Measurements from ENCODE around the gene AFMID. TPM values are rescaled to one million over a fixed set of nuclear protein-coding genes. Genes with fewer than 3 reads are reported as not detected.

AFMID gene
- total RNA-seq, 6 experiments from 2014 or later = 23.0 to 32.9 (median 26.2) TPM

DNA sequence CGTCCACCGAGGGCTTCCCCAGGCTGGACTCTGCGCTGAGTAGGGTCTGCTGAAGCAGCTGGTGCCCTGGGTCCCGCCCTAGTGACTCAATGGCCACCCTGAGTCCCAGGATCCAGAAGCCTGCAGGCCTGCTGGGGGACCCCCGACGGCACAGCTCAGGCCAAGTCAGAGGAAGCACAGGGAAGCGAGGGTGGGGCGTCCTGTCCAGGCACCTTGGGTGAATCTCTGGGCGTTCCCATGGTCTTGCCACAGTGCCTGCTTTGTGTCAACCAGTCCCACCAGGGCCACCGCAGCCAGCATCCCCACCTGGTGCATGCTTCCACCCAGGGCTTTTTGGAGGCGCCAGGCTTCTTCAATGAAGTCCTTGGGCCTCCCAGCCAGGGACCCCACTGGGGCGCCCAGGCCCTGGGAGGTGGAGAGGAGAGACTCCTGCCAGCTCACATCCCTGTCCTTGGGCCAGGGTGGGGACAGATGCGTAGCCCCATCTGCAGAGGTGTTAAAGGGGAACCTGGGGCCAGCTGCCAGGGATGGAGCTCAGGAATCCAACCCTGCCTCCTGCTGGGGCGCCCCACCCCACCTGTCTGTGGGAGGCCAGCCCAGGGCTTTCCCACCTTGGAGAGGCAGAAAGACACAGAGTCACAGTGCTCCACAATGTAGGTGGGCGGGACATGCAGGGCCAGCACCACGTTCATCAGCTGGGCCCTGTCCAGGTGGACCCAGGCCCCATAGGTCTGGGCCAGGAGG is 62.1 kb downstream of the AFMID start:
- H3K4me1 Mint-ChIP-seq (ENCODE audit: low read depth) = peaks cover 10% of the 10 kb centered on the region
- H3K27me3 Mint-ChIP-seq (ENCODE audit: insufficient read depth) = peaks cover 16% of the 10 kb centered on the region
- TF ChIP-seq, protein P1, sequence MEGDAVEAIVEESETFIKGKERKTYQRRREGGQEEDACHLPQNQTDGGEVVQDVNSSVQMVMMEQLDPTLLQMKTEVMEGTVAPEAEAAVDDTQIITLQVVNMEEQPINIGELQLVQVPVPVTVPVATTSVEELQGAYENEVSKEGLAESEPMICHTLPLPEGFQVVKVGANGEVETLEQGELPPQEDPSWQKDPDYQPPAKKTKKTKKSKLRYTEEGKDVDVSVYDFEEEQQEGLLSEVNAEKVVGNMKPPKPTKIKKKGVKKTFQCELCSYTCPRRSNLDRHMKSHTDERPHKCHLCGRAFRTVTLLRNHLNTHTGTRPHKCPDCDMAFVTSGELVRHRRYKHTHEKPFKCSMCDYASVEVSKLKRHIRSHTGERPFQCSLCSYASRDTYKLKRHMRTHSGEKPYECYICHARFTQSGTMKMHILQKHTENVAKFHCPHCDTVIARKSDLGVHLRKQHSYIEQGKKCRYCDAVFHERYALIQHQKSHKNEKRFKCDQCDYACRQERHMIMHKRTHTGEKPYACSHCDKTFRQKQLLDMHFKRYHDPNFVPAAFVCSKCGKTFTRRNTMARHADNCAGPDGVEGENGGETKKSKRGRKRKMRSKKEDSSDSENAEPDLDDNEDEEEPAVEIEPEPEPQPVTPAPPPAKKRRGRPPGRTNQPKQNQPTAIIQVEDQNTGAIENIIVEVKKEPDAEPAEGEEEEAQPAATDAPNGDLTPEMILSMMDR (IDR thresholded peaks at IDR 0.05) = no peak
- H3K36me3 Mint-ChIP-seq (ENCODE audit: low read depth) = peaks cover 4% of the 10 kb centered on the region; the same call in 1 of the 2 replicates
- DNase-seq = no peak
- no peak overlapping the region for H3K27ac Mint-ChIP-seq
- no peaks in the 10 kb centered on the region; the same call in 1 of the 2 replicates for H3K9me3 Mint-ChIP-seq
- no peak overlapping the region for H3K4me3 Mint-ChIP-seq

DNA sequence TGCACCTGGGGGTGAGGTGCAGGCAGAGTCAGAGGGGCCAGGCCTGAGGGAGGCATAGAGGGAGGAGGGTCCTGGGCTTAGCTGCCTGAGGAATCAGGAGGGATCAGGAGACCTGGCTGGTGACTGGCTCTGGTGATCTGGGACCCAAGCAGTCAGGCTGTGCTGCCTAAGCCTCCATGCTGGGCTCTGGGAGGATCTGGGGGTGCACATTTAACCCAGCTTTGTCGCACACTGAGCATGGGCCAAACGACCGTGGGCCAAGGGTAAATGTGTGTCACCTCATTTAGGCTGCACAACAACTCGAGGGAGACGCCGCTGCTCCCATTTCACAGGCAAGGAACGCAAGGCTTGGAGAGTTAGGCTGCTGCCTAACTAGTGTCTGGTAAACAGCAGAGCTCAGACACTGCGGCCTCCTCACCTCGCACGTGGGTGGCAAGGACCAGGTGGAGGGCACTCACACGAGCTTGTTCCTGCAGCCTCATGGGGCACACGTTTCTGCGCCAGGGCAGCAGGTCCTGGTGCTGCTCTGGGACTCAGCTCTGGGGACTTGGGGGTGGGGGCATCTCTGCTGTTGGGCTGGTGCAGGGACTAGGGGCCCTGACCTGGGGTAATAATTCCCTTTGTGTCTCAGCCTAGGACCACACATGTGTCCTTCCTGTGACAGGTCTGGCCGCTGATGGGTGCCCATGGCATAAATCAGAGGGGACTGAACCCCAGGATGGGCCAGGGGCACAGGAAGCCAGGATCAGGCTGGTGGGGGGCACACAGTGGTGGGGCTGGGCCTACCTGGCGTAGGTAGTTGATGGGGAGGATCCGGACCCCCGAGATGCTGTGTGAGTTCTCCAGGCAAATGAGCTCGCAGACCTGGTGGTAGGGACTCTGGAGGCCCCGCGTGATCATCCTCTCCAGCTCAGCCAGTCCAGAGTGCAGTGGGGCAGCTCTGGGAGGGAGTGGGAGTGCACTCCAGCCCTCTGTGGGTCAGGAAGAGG is 63.0 kb downstream of the AFMID start:
- TF ChIP-seq, protein P1 (IDR thresholded peaks at IDR 0.05) = no peak
- peaks cover 4% of the 10 kb centered on the region; the same call in 1 of the 2 replicates for H3K36me3 Mint-ChIP-seq (ENCODE audit: low read depth)
- peaks cover 16% of the 10 kb centered on the region for H3K27me3 Mint-ChIP-seq (ENCODE audit: insufficient read depth)
- DNase-seq = no peak
- no peaks in the 10 kb centered on the region; the same call in 1 of the 2 replicates for H3K9me3 Mint-ChIP-seq
- no peak overlapping the region for H3K27ac Mint-ChIP-seq
- H3K4me1 Mint-ChIP-seq (ENCODE audit: low read depth) = peaks cover 15% of the 10 kb centered on the region
- H3K4me3 Mint-ChIP-seq = no peak overlapping the region

DNA sequence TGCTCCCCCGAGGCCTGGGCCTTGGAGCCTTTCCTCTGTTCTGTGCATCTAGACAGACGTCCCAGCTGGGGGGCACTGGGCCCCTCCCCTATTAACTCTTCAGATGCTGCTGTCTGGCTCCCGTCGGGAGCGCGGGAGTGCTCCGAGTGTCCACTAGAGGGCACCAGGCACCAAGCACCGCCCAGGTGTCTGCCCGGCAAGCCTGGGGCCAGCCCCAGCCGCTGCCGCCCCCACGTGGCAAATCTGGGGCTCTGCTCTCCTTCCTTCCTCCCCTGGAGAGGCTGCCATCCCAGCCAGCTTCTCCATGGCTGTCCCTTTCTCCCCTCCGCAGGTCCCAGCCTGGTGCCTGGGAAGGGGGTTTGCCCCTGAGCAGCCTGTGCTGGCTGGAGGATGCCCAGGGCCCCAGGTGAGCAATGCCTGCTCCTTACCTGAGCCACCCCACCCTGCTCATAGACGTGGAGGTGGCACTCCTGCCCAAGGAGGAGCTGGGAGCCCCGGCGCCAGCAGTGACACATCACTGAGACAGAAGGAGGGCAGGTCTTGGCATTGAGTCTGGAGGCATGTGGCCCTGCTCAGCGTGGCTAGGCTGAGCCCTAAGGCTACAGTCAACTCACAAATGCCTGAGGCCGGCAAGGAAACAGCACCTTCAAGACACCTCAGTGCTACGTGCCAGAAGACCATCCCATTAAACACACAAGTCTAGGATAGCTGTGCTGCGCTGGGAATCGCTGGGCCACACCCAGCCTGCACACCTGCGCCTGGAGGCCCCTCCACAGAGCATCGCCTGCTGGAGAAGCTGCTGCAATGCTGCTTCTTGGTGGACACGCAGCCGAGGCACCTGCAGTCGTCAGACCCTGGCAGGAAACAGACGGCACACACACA is 64.0 kb downstream of the AFMID start:
- Mint-ChIP-seq H3K27ac (peak overlapping the region; percentile 45; the same call in 1 of the 2 replicates), H3K9me3 (no peaks in the 10 kb centered on the region), H3K36me3 (ENCODE audit: low read depth) (no peaks in the 10 kb centered on the region), H3K27me3 (ENCODE audit: insufficient read depth) (peaks cover 16% of the 10 kb centered on the region), H3K4me3 (peak overlapping the region; percentile 26), H3K4me1 (ENCODE audit: low read depth) (peaks cover 15% of the 10 kb centered on the region)
- peak; percentile 79 for DNase-seq
- TF ChIP-seq, protein P1 (IDR thresholded peaks at IDR 0.05) = peak; percentile 100

DNA sequence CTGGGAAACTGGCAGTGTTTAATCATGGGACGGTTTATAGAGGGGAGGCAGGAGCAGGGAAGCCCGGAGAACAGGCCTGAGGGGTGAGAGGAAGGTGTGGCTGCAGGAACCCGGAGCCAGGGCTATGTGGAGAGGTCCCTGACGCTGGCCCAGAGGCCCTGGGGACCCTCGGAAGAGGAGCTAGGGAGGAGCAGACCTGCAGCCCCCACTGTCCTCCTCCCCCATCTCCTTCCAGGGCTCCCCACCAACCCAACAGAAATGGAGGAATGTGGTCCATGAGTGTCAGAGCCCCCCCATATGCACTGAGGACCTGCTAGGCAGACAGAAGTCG is 64.6 kb downstream of the AFMID start:
- Mint-ChIP-seq H3K36me3 (ENCODE audit: low read depth) (no peaks in the 10 kb centered on the region), H3K9me3 (no peaks in the 10 kb centered on the region), H3K4me1 (ENCODE audit: low read depth) (peaks cover 15% of the 10 kb centered on the region), H3K27me3 (ENCODE audit: insufficient read depth) (peaks cover 16% of the 10 kb centered on the region), H3K27ac (no peak overlapping the region), H3K4me3 (no peak overlapping the region)
- no peak for DNase-seq
- TF ChIP-seq, protein P1 (IDR thresholded peaks at IDR 0.05) = no peak

DNA sequence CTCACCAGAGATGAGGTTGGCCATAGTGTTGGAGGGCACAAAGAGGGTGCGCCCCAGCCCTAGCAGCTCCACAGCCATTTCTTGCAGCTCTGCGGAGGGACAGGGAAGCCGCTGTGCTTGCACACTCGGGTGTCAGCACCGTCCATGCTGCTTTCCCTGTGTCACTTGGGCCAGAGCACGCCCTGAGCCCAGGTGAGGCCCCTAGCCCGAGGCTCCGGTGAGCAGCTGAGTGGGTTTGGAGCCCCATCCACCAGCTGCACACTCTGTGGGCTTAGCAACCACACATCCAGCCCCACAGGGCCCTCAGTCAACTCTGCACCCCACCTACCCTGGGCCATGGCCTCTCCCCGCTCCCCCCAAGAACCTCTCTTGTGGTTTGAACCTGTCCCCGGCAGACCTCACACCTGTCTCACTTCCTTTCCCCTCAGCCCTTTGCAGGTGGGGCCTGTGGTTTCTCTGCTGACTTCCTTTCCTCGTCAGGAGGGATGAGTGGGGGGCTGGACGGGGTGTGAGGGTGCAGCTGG is 65.0 kb downstream of the AFMID start:
- H3K27me3 Mint-ChIP-seq (ENCODE audit: insufficient read depth) = peaks cover 11% of the 10 kb centered on the region
- no peaks in the 10 kb centered on the region for H3K36me3 Mint-ChIP-seq (ENCODE audit: low read depth)
- no peaks in the 10 kb centered on the region for H3K9me3 Mint-ChIP-seq
- no peak overlapping the region for H3K27ac Mint-ChIP-seq
- TF ChIP-seq, protein P1 (IDR thresholded peaks at IDR 0.05) = no peak
- no peak for DNase-seq
- no peak overlapping the region for H3K4me3 Mint-ChIP-seq
- peaks cover 15% of the 10 kb centered on the region for H3K4me1 Mint-ChIP-seq (ENCODE audit: low read depth)
